HepG2 (cell line): Measurements from ENCODE around the gene NINL. TPM values are rescaled to one million over a fixed set of nuclear protein-coding genes. Genes with fewer than 3 reads are reported as not detected.
A peak's percentile ranks its signal among the peaks of the same experiment; 100 is the strongest.

Experiments used
- ATAC-seq: fragments of 200-7000 bp; cut with Tn5 transposase; 3 replicates; pipeline ENCODE4 v1.9.1; 2020; ENCODE audit warnings: mild to moderate bottlenecking, moderate library complexity
- BruUV-seq: library from RNA; stranded (reverse); fragments of 400-500 nt; replicated peaks from 2 replicates; lab custom pipeline; 2021; lab: Mats Ljungman, UMichigan
- CTCF ChIA-PET: fragments of 300-600 bp; formaldehyde crosslinking; extraction: SDS; loops from one replicate; lab custom pipeline; 2021; ENCODE audit warnings: low total read pairs, inconsistent platforms, low intra/inter-chr PET ratio; lab: Yijun Ruan, JAX
- POLR2A ChIA-PET: fragments of 350-600 bp; sonication (Branson Sonifier 250); formaldehyde crosslinking; loops from one replicate; lab custom pipeline; 2020; ENCODE audit warnings: antibody characterized with exemption, inconsistent platforms; lab: Yijun Ruan, JAX
- DNase-seq: peaks from one replicate; pipeline ENCODE4 v3.0.0-alpha.2; 2015; ENCODE audit warnings: low spot score
- FAIRE-seq: peaks from 3 replicates; lab custom pipeline; 2011; peaks lifted over from hg19 to GRCh38; lab: Jason Lieb, UNC
- H2AFZ ChIP-seq: one replicate; pipeline ENCODE4 v1.6.1; 2011; ENCODE audit warnings: low read length, inconsistent platforms
- H3K27ac ChIP-seq: fragments of 300-600 bp; 3 replicates; pipeline ENCODE4 v1.8.0; 2011; ENCODE audit warnings: mixed run types, mild to moderate bottlenecking, mixed read lengths, low read length, inconsistent platforms; ENCODE audit not compliant: insufficient read depth; ENCODE audit errors: extremely low read length
- H3K27me3 ChIP-seq, 2 experiments: fragments of 200-600 bp in 1 of 2; 2 replicates in 1 of 2; 3 replicates in 1 of 2; pipeline versions ENCODE4 v1.6.0 to v1.8.0; 2011; ENCODE audit warnings: low read length in 2 of 2, mild to moderate bottlenecking in 2 of 2, moderate library complexity in 2 of 2, inconsistent platforms in 1 of 2; ENCODE audit not compliant: insufficient read depth in 2 of 2, control insufficient read depth in 1 of 2
- H3K36me3 ChIP-seq, 2 experiments: fragments of 200-600 bp in 1 of 2; replicated peaks in 1 of 2; 2 replicates in 1 of 2; 3 replicates in 1 of 2; pipeline versions ENCODE4 v1.5.1 to v1.8.0; 2011; ENCODE audit warnings: low read length in 2 of 2, inconsistent platforms in 1 of 2; ENCODE audit not compliant: insufficient read depth in 2 of 2, control insufficient read depth in 1 of 2
- H3K4me1 ChIP-seq: 2 replicates; pipeline ENCODE4 v1.5.1; 2012; ENCODE audit warnings: low read length, inconsistent platforms; ENCODE audit not compliant: insufficient read depth
- H3K4me2 ChIP-seq: 2 replicates; pipeline ENCODE4 v1.6.0; 2011; ENCODE audit warnings: low read depth, low read length, inconsistent platforms
- H3K4me3 ChIP-seq, 3 experiments: fragments of 200-600 bp in 1 of 3; sonication (generic), shearing (Covaris generic) in 1 of 3; replicated peaks in 1 of 3; 2 replicates each; pipeline ENCODE4 v1.5.1; 2011 to 2016; ENCODE audit warnings: low read length in 3 of 3, inconsistent platforms in 2 of 3, low read depth in 2 of 3, mild to moderate bottlenecking in 2 of 3, control low read depth in 1 of 3, mixed read lengths in 1 of 3; ENCODE audit not compliant: insufficient read depth in 1 of 3
- H3K79me2 ChIP-seq: one replicate; pipeline ENCODE4 v1.6.1; 2011; ENCODE audit warnings: low read length, inconsistent platforms; ENCODE audit not compliant: insufficient read depth
- H3K9ac ChIP-seq: 2 replicates; pipeline ENCODE4 v1.6.0; 2011; ENCODE audit warnings: mild to moderate bottlenecking, low read depth, low read length, inconsistent platforms; ENCODE audit not compliant: insufficient read depth
- H3K9me3 ChIP-seq: 2 replicates; pipeline ENCODE4 v1.5.1; 2012; ENCODE audit warnings: mild to moderate bottlenecking, low read length
- H4K20me1 ChIP-seq: 2 replicates; pipeline ENCODE4 v1.6.0; 2011; ENCODE audit warnings: inconsistent platforms, mild to moderate bottlenecking, low read length, moderate library complexity; ENCODE audit not compliant: insufficient read depth
- ARID5B ChIP-seq: IDR thresholded peaks from 2 replicates; pipeline ENCODE4 v1.4.0; 2020; ENCODE audit warnings: mild to moderate bottlenecking, missing genetic modification reagents
- DPF2 ChIP-seq: sonication (generic); formaldehyde crosslinking; IDR thresholded peaks from 2 replicates; pipeline ENCODE4 v1.4.0; 2020; ENCODE audit warnings: mild to moderate bottlenecking, low read depth, missing genetic modification reagents, borderline replicate concordance
- FOXO1 ChIP-seq: sonication (generic); formaldehyde crosslinking; IDR thresholded peaks from 2 replicates; pipeline ENCODE4 v1.4.0; 2020; ENCODE audit warnings: missing genetic modification reagents
- FOXP1 ChIP-seq, 2 experiments: fragments of 450-650 bp in 1 of 2; IDR thresholded peaks; 2 replicates each; pipeline ENCODE4 v1.6.1; 2017 to 2018; ENCODE audit warnings: antibody characterized with exemption in 1 of 2
- LBX2 ChIP-seq: sonication (generic); formaldehyde crosslinking; IDR thresholded peaks from 2 replicates; pipeline ENCODE4 v1.5.0; 2020; ENCODE audit warnings: missing genetic modification reagents, mild to moderate bottlenecking, borderline replicate concordance
- POLR2AphosphoS2 ChIP-seq: IDR thresholded peaks from 2 replicates; pipeline ENCODE4 v1.6.1; 2011; ENCODE audit warnings: low read depth, low read length, improper control_type of control experiment
- RBM22 ChIP-seq: fragments of 200-400 bp; formaldehyde crosslinking; optimal IDR thresholded peaks from 2 replicates; pipeline ENCODE3; 2017; ENCODE audit warnings: mild to moderate bottlenecking, low read length, moderate library complexity
- SALL1 ChIP-seq: sonication (generic); formaldehyde crosslinking; IDR thresholded peaks from 2 replicates; pipeline ENCODE4 v1.8.0; 2022; ENCODE audit warnings: mild to moderate bottlenecking, missing genetic modification reagents
- SOX13 ChIP-seq, 3 experiments: fragments of 450-650 bp in 1 of 3; sonication (generic) in 1 of 3; formaldehyde crosslinking in 1 of 3; IDR thresholded peaks in 2 of 3; conservative IDR thresholded peaks in 1 of 3; 2 replicates each; pipeline versions ENCODE4 v1.5.0 to v1.6.1; 2016 to 2020; ENCODE audit warnings: antibody characterized with exemption in 1 of 3, mild to moderate bottlenecking in 1 of 3, missing compliant biosample characterization in 1 of 3, missing genetic modification reagents in 1 of 3, moderate library complexity in 1 of 3
- ZFX ChIP-seq: sonication (generic); formaldehyde crosslinking; IDR thresholded peaks from 2 replicates; pipeline ENCODE4 v1.4.0; 2020; ENCODE audit warnings: mild to moderate bottlenecking, low read depth, missing genetic modification reagents, moderate library complexity
- ZMYM4 ChIP-seq: sonication (generic); formaldehyde crosslinking; IDR thresholded peaks from 2 replicates; pipeline ENCODE4 v1.8.1; 2023; ENCODE audit warnings: mild to moderate bottlenecking, missing genetic modification reagents
- ZNF619 ChIP-seq: sonication (generic); formaldehyde crosslinking; IDR thresholded peaks from 2 replicates; pipeline ENCODE4 v1.4.0; 2020; ENCODE audit warnings: mild to moderate bottlenecking, missing genetic modification reagents
- WGBS: methylation state at CpG from one replicate; pipeline ENCODE4 v1.1.6; 2017; ENCODE audit warnings: low lambda C conversion rate; 5-methylcytosine and 5-hydroxymethylcytosine counted together
- in situ Hi-C: cut with HindIII; loops from 2 replicates; pipeline ENCODE4 v1.10.0; 2017; ENCODE audit warnings: low pct_unique_long_range_greater_than_20kb; ENCODE audit not compliant: extremely low pct_ligation_motif_present
- intact Hi-C: fragments of 100-400 bp; cut with micrococcal nuclease; formaldehyde crosslinking; loops from one replicate; pipeline ENCODE4 v1.10.0; 2022; ENCODE audit not compliant: unreplicated experiment
- polyA plus RNA-seq, 8 experiments: library from polyadenylated mRNA; depleted of rRNA in 3 of 8; stranded (reverse) in 7 of 8; unstranded in 1 of 8; fragments of >200 nt; fragmentation: Illumina TruSeq in 4 of 8; extraction: Trizol in 4 of 8; gene quantifications; 2 replicates each; pipeline versions ENCODE4 v1.2.1 to v1.2.3, GENCODE V29; 2011 to 2016; ENCODE audit warnings: low read depth in 4 of 8, missing spikeins in 1 of 8, mixed read lengths in 1 of 8; ENCODE audit not compliant: insufficient read depth in 1 of 8
- total RNA-seq, 5 experiments: library from RNA; depleted of rRNA; stranded (reverse); fragments of >200 nt; fragmentation: Illumina TruSeq; extraction: Trizol; gene quantifications; 2 replicates each; pipeline ENCODE4 v1.2.3, GENCODE V29; 2016; ENCODE audit warnings: low read depth in 1 of 5

The NINL gene
- total and polyA plus RNA-seq, 2 of the 13 experiments (the other 11 are each of a cell fraction or from before 2014, with no cell fraction given), result 32.3 to 34.3 TPM

- TF ChIP-seq RBM22 (peak; percentile 39), ZNF619 (CRISPR knock-in tag) (no peak)
- H3K4me2 ChIP-seq, result no peak overlapping the region
- H3K79me2 ChIP-seq, result peaks cover 69% of the 10 kb centered on the region
- H3K4me1 ChIP-seq, result peaks cover 34% of the 10 kb centered on the region
- intact Hi-C loops, result no loop called here
- ChIA-PET POLR2A (no interaction called here), CTCF (no interaction called here)
- in situ Hi-C loops, result no loop called here
- no peak overlapping the region for H3K9ac ChIP-seq
- peaks cover 36% of the 10 kb centered on the region for H4K20me1 ChIP-seq
- no peak overlapping the region for H3K4me3 ChIP-seq
- FAIRE-seq (no peak), ATAC-seq (no peak), DNase-seq (no peak)
- no peaks in the 10 kb centered on the region for H3K9me3 ChIP-seq
- no peaks in the 10 kb centered on the region for H3K27me3 ChIP-seq
- H3K27ac ChIP-seq, result no peak overlapping the region
- BruUV-seq, result no TSS peak
- WGBS, result 98% methylated on average over 7 of the region's 7 CpGs
- peaks cover 5 to 9% of the 10 kb centered on the region in 2 experiments; a peak in 1 of 5 replicates for H3K36me3 ChIP-seq
- no peak overlapping the region for H2AFZ ChIP-seq
Observed at GRCh38 chr20:25534845-25535244, 50.5 kb downstream of the NINL start.

GRCh38 chr20:25533920-25534700, 51.2 kb downstream of the NINL start:
- POLR2A ChIA-PET, result interaction anchor here (0.9 to 1.0 kb wide), 2 partner anchors 26 to 50 kb away, joined by 3 read pairs; no protein-coding TSS in a partner anchor
- peaks cover 66% of the 10 kb centered on the region for H3K79me2 ChIP-seq
- no TSS peak for BruUV-seq
- TF ChIP-seq SOX13 (IDR thresholded peaks at IDR 0.05) (0 out of 2 replicates have a peak, but pooled peaks have one; percentile 11), SOX13 (CRISPR knock-in tag; conservative IDR thresholded peaks at IDR 0.05 in 1 of 2, IDR thresholded peaks at IDR 0.05 in 1 of 2) (peak in 1 of 2 experiments; percentile 18; a peak in 1 of 4 replicates), FOXP1 (IDR thresholded peaks at IDR 0.05) (no peak), FOXP1 (CRISPR knock-in tag; IDR thresholded peaks at IDR 0.05) (0 out of 2 replicates have a peak, but pooled peaks have one; percentile 19), ARID5B (CRISPR knock-in tag) (0 out of 2 replicates have a peak, but pooled peaks have one; percentile 15), ZMYM4 (no peak), DPF2 (0 out of 2 replicates have a peak, but pooled peaks have one; percentile 21), FOXO1 (CRISPR knock-in tag) (0 out of 2 replicates have a peak, but pooled peaks have one; percentile 16), POLR2AphosphoS2 (no peak), SALL1 (CRISPR knock-in tag) (peak; percentile 14; the same call in 1 of the 2 replicates), LBX2 (no peak), ZFX (CRISPR knock-in tag) (peak; percentile 14; the same call in 1 of the 2 replicates)

More at GRCh38 chr20:25533920-25534700, 51.2 kb downstream of the NINL start:
- DNase-seq (no peak), FAIRE-seq (no peak), ATAC-seq (no peak; the same call in 2 of the 3 replicates)
- peaks cover 5 to 9% of the 10 kb centered on the region in 2 experiments; a peak in 1 of 5 replicates for H3K36me3 ChIP-seq
- CTCF ChIA-PET, result no interaction called here
- H3K27ac ChIP-seq, result no peak overlapping the region
- no peaks in the 10 kb centered on the region for H3K27me3 ChIP-seq
- H3K4me1 ChIP-seq, result peaks cover 27% of the 10 kb centered on the region
- in situ Hi-C loops (no loop called here), intact Hi-C loops (no loop called here)
- no peak overlapping the region for H2AFZ ChIP-seq
- WGBS, result 79% methylated on average over 4 of the region's 4 CpGs
- no peak overlapping the region for H3K4me3 ChIP-seq
- H3K9me3 ChIP-seq, result no peaks in the 10 kb centered on the region
- no peak overlapping the region for H3K9ac ChIP-seq
- no peak overlapping the region for H3K4me2 ChIP-seq
- peaks cover 29% of the 10 kb centered on the region for H4K20me1 ChIP-seq
